Measurements from ENCODE around the gene QKI.

QKI gene

GRCh38 chr6:163605385-163606097, 191.0 kb downstream of the QKI start:
- H3K27me3 ChIP-seq = no peaks in the 10 kb centered on the region
- no peak for DNase-seq
- no peaks in the 10 kb centered on the region for H3K4me1 ChIP-seq
- intact Hi-C loops (cut with DNase I; ENCODE audit: low total_unique reads) = no loop called here
- no peaks in the 10 kb centered on the region for H3K9me3 ChIP-seq
- no peaks in the 10 kb centered on the region for H3K36me3 ChIP-seq
- no peak overlapping the region for H3K27ac ChIP-seq
- no peak overlapping the region for H3K4me3 ChIP-seq
- TF ChIP-seq CTCF (IDR thresholded peaks at IDR 0.05) = no peak

- intact Hi-C loops (cut with DNase I; ENCODE audit: low total_unique reads) = no loop called here
- TF ChIP-seq CTCF (IDR thresholded peaks at IDR 0.05) = no peak
- no peaks in the 10 kb centered on the region for H3K9me3 ChIP-seq
- no peaks in the 10 kb centered on the region for H3K4me1 ChIP-seq
- H3K27me3 ChIP-seq = no peaks in the 10 kb centered on the region
- no peak for DNase-seq
- H3K27ac ChIP-seq = no peak overlapping the region
- H3K36me3 ChIP-seq = no peaks in the 10 kb centered on the region
- no peak overlapping the region for H3K4me3 ChIP-seq
Measured at GRCh38 chr6:163607792-163608191, 193.3 kb downstream of the QKI start.

GRCh38 chr6:163608204-163608644, 193.7 kb downstream of the QKI start:
- no peaks in the 10 kb centered on the region for H3K4me1 ChIP-seq
- TF ChIP-seq CTCF (IDR thresholded peaks at IDR 0.05) = no peak
- no peak for DNase-seq
- H3K36me3 ChIP-seq = no peaks in the 10 kb centered on the region
- H3K27me3 ChIP-seq = no peaks in the 10 kb centered on the region
- H3K27ac ChIP-seq = no peak overlapping the region
- H3K9me3 ChIP-seq = no peaks in the 10 kb centered on the region
- H3K4me3 ChIP-seq = no peak overlapping the region
- intact Hi-C loops (cut with DNase I; ENCODE audit: low total_unique reads) = no loop called here

- Histone ChIP-seq H3K4me1 (no peaks in the 10 kb centered on the region), H3K4me3 (no peak overlapping the region), H3K9me3 (no peaks in the 10 kb centered on the region), H3K27ac (no peak overlapping the region), H3K36me3 (no peaks in the 10 kb centered on the region), H3K27me3 (no peaks in the 10 kb centered on the region)
- no peak for DNase-seq
- intact Hi-C loops (cut with DNase I; ENCODE audit: low total_unique reads) = no loop called here
- no peak for TF ChIP-seq CTCF (IDR thresholded peaks at IDR 0.05)
Measured at GRCh38 chr6:163612200-163612599, 197.7 kb downstream of the QKI start.

- Histone ChIP-seq H3K9me3 (no peaks in the 10 kb centered on the region), H3K36me3 (no peaks in the 10 kb centered on the region), H3K27me3 (no peaks in the 10 kb centered on the region), H3K4me1 (no peaks in the 10 kb centered on the region), H3K4me3 (no peak overlapping the region), H3K27ac (no peak overlapping the region)
- intact Hi-C loops (cut with DNase I; ENCODE audit: low total_unique reads) = no loop called here
- DNase-seq = no peak
- no peak for TF ChIP-seq CTCF (IDR thresholded peaks at IDR 0.05)
Measured at GRCh38 chr6:163613025-163613424, 198.5 kb downstream of the QKI start.

GRCh38 chr6:163613668-163614067, 199.2 kb downstream of the QKI start:
- Histone ChIP-seq H3K27me3 (no peaks in the 10 kb centered on the region), H3K27ac (no peak overlapping the region), H3K36me3 (no peaks in the 10 kb centered on the region), H3K4me3 (no peak overlapping the region), H3K4me1 (no peaks in the 10 kb centered on the region), H3K9me3 (no peaks in the 10 kb centered on the region)
- TF ChIP-seq CTCF (IDR thresholded peaks at IDR 0.05) = no peak
- intact Hi-C loops (cut with DNase I; ENCODE audit: low total_unique reads) = no loop called here
- no peak for DNase-seq

All from tibial artery (tissue), 4 donors.